Measurements from ENCODE around the gene ABCG4.

ABCG4 gene

DNA sequence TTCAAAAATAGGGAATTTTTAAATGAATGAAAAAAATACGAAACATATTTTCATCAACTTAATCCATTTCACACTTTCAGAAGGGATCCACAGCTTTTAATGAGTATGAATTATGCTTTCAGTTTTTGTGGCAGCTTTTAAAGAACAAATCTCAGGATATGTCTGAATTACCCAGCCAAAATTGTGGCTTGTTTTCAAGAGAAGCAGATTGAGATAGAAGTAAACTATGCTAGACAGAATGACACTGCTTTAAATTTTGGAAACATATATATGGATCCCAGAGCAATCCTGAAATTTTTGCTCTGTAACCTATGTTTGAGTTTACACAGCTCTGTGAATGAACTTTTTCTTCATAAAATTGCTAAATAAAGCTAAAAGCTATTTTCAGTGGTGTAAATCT, 29.9 kb upstream of the ABCG4 start:
- H3K27me3 ChIP-seq (ENCODE audit: control insufficient read depth, low read length) = no peaks in the 10 kb centered on the region
- H3K79me2 ChIP-seq (ENCODE audit: control insufficient read depth, low read length) = peaks cover 21% of the 10 kb centered on the region
- no peaks in the 10 kb centered on the region for H3K9me3 ChIP-seq (ENCODE audit: control insufficient read depth, insufficient read depth, low read length)
- H3F3A ChIP-seq (ENCODE audit: control insufficient read depth, insufficient read depth) = peaks cover 12% of the 10 kb centered on the region
- TF ChIP-seq CTCF (IDR thresholded peaks at IDR 0.05; ENCODE audit: low read depth, low read length, poor library complexity, severe bottlenecking) (no peak), EZH2phosphoT487 (IDR thresholded peaks at IDR 0.05; ENCODE audit: borderline replicate concordance, low read length) (no peak)
- H4K20me1 ChIP-seq (ENCODE audit: control insufficient read depth, insufficient read depth, low read depth, low read length) = no peaks in the 10 kb centered on the region
- no peaks in the 10 kb centered on the region for H3K9me2 ChIP-seq (replicated peaks; ENCODE audit: control insufficient read depth, low read length)
- H3K27ac ChIP-seq (ENCODE audit: low read depth, low read length) = no peak overlapping the region
- H3K4me2 ChIP-seq (ENCODE audit: low read length) = no peak overlapping the region
- peaks cover 26% of the 10 kb centered on the region for H3K36me3 ChIP-seq (ENCODE audit: control insufficient read depth, low read length)
- H3K4me3 ChIP-seq (ENCODE audit: low read length) = no peak overlapping the region
- peaks cover 18% of the 10 kb centered on the region for H3K4me1 ChIP-seq (ENCODE audit: control insufficient read depth, low read length)

DNA sequence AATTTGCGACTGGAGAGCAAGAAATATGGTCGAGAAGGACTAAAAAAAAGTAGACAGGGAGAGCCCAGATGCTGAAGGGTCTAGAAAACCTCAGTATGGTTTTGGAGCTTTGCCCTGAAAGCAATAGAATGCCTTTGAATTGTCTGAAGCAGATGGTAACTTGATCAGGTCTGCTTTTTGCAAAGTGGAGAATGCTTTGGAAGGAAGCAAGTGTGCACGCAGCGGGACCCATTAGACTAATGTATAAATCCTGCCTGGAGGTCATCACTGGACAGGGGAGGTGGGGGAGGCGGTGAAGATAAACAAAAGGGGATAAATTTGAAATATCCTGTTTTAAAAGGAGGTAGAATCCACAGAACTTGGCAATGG, 28.2 kb upstream of the ABCG4 start:
- Histone ChIP-seq H3K9me3 (ENCODE audit: control insufficient read depth, insufficient read depth, low read length) (no peaks in the 10 kb centered on the region), H3K36me3 (ENCODE audit: control insufficient read depth, low read length) (peaks cover 29% of the 10 kb centered on the region), H3K27ac (ENCODE audit: low read depth, low read length) (no peak overlapping the region), H3K79me2 (ENCODE audit: control insufficient read depth, low read length) (peaks cover 28% of the 10 kb centered on the region), H3K4me3 (ENCODE audit: low read length) (peak overlapping the region; percentile 74), H4K20me1 (ENCODE audit: control insufficient read depth, insufficient read depth, low read depth, low read length) (no peaks in the 10 kb centered on the region), H3K4me1 (ENCODE audit: control insufficient read depth, low read length) (peaks cover 18% of the 10 kb centered on the region), H3F3A (ENCODE audit: control insufficient read depth, insufficient read depth) (peaks cover 10% of the 10 kb centered on the region), H3K27me3 (ENCODE audit: control insufficient read depth, low read length) (no peaks in the 10 kb centered on the region), H3K4me2 (ENCODE audit: low read length) (peak overlapping the region; percentile 80), H3K9me2 (replicated peaks; ENCODE audit: control insufficient read depth, low read length) (no peaks in the 10 kb centered on the region)
- TF ChIP-seq EZH2phosphoT487 (IDR thresholded peaks at IDR 0.05; ENCODE audit: borderline replicate concordance, low read length) = no peak

DNA sequence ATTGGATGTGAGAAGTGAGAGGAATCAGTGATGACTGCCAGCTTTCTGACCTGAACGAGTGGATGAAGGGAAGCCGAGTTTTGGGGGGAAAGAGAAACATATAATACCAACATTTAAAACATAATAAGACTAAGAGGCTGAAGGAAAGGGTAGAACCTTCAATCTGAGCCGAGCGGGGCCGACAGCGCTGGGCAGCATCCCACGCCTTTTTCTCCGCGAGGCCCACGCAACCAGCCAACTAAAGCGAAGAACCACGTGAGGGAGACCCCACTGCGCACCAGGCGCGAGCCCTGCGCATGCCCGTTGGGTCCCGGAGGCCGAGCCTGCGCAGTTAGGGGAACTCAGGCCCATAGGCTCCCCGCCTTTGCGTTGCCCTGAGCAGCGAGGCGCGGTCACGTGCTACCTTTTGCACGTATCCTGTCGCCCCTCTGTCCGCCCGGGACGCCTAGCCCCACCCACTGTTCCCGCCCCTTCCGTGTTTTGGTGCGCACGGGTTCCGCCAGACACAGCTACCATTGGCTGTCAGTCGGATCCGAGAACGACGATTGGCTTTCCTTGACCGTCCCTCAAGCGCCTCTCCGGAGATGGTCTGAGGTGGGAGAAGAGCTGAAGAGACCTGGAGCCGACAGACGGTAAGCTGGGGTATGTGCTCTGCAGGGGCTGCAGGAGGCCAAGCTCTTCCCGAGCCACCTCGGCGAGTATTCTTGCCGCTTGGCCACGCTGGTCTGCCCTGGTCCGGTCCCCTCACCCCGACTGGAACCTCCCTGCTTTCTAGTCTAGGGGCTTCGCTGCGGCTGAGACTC, 27.6 kb upstream of the ABCG4 start, which contains the start of gene HINFP:
TSS of gene HINFP (plus strand) at position 573 of the 803 bp plus-strand sequence. CDS start 5,365 bp downstream, outside the sequence.
- Histone ChIP-seq H3K27ac (ENCODE audit: low read depth, low read length) (0 out of 2 replicates have a peak within 1 kb of the TSS, but pooled peaks have one; percentile 9), H3K4me1 (ENCODE audit: control insufficient read depth, low read length) (peaks cover 18% of the 10 kb centered on the region)
- TF ChIP-seq CTCF (IDR thresholded peaks at IDR 0.05; ENCODE audit: low read depth, low read length, poor library complexity, severe bottlenecking) (no peak), EZH2phosphoT487 (IDR thresholded peaks at IDR 0.05; ENCODE audit: borderline replicate concordance, low read length) (no peak)

DNA sequence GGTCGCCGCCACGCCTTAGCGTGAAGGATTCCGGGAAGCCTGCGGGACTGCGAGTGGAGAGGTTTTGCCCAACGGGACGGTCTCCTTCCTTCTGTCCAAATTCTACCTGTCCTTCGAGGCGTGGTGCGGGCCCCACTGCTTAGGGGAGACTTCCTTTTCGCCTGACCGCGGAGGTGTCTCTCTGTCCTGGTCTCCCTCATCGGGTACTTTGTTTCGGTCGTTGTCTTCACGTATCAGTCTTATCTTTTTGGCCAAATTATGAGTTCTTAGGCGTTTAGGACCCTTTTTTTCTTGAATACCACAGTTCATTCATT, 27.1 kb upstream of the ABCG4 start:
- Histone ChIP-seq H3K4me1 (ENCODE audit: control insufficient read depth, low read length) (peaks cover 23% of the 10 kb centered on the region), H3F3A (ENCODE audit: control insufficient read depth, insufficient read depth) (peaks cover 14% of the 10 kb centered on the region), H3K27me3 (ENCODE audit: control insufficient read depth, low read length) (no peaks in the 10 kb centered on the region), H3K4me3 (ENCODE audit: low read length) (peak overlapping the region; percentile 97), H3K9me3 (ENCODE audit: control insufficient read depth, insufficient read depth, low read length) (no peaks in the 10 kb centered on the region), H3K36me3 (ENCODE audit: control insufficient read depth, low read length) (peaks cover 26% of the 10 kb centered on the region), H3K27ac (ENCODE audit: low read depth, low read length) (0 out of 2 replicates have a peak overlapping the region, but pooled peaks have one; percentile 9), H3K9me2 (replicated peaks; ENCODE audit: control insufficient read depth, low read length) (no peaks in the 10 kb centered on the region), H4K20me1 (ENCODE audit: control insufficient read depth, insufficient read depth, low read depth, low read length) (no peaks in the 10 kb centered on the region), H3K79me2 (ENCODE audit: control insufficient read depth, low read length) (peaks cover 33% of the 10 kb centered on the region), H3K4me2 (ENCODE audit: low read length) (peak overlapping the region; percentile 77)
- TF ChIP-seq CTCF (IDR thresholded peaks at IDR 0.05; ENCODE audit: low read depth, low read length, poor library complexity, severe bottlenecking) = no peak
- TF ChIP-seq EZH2phosphoT487 (IDR thresholded peaks at IDR 0.05; ENCODE audit: borderline replicate concordance, low read length) = no peak

More for the DNA sequence above, 27.6 kb upstream of the ABCG4 start, which contains the start of gene HINFP:
- H3K4me2 ChIP-seq (ENCODE audit: low read length) = peak within 1 kb of the TSS; percentile 80
- peaks cover 24% of the 10 kb centered on the region for H3K36me3 ChIP-seq (ENCODE audit: control insufficient read depth, low read length)
- H3K9me2 ChIP-seq (replicated peaks; ENCODE audit: control insufficient read depth, low read length) = no peaks in the 10 kb centered on the region
- H3K79me2 ChIP-seq (ENCODE audit: control insufficient read depth, low read length) = peaks cover 29% of the 10 kb centered on the region
- H3K27me3 ChIP-seq (ENCODE audit: control insufficient read depth, low read length) = no peaks in the 10 kb centered on the region
- H3K9me3 ChIP-seq (ENCODE audit: control insufficient read depth, insufficient read depth, low read length) = no peaks in the 10 kb centered on the region
- H3K4me3 ChIP-seq (ENCODE audit: low read length) = peak within 1 kb of the TSS; percentile 97
- H4K20me1 ChIP-seq (ENCODE audit: control insufficient read depth, insufficient read depth, low read depth, low read length) = no peaks in the 10 kb centered on the region
- H3F3A ChIP-seq (ENCODE audit: control insufficient read depth, insufficient read depth) = peaks cover 10% of the 10 kb centered on the region

All from DOHH2 (cell line).